HepG2 (cell line): ENCODE data around the gene SNAPC4. TPM values are rescaled to one million over a fixed set of nuclear protein-coding genes. Genes with fewer than 3 reads are reported as not detected.

ENCODE experiments used
- ARNTL ChIP-seq: sonication (generic); formaldehyde crosslinking; IDR thresholded peaks from 2 replicates; pipeline ENCODE4 v1.4.0; 2020; ENCODE audit warnings: mild to moderate bottlenecking, missing genetic modification reagents
- CTCF ChIP-seq: sonication (generic); formaldehyde crosslinking; IDR thresholded peaks from 2 replicates; pipeline ENCODE4 v1.5.0; 2020; ENCODE audit warnings: mild to moderate bottlenecking, missing genetic modification reagents, moderate library complexity
- FOSL1 ChIP-seq: sonication (generic); formaldehyde crosslinking; IDR thresholded peaks from 2 replicates; pipeline ENCODE4 v1.9.0; 2021; ENCODE audit warnings: missing genetic modification reagents, borderline replicate concordance
- GZF1 ChIP-seq: sonication (generic); formaldehyde crosslinking; IDR thresholded peaks from 2 replicates; pipeline ENCODE4 v1.5.1; 2020; ENCODE audit warnings: mild to moderate bottlenecking, missing genetic modification reagents
- HMGXB4 ChIP-seq, 2 experiments: sonication (generic) in 1 of 2; formaldehyde crosslinking in 1 of 2; IDR thresholded peaks; 2 replicates each; pipeline versions ENCODE4 v1.4.0 to v1.6.1; 2018 to 2020; ENCODE audit warnings: missing genetic modification reagents in 2 of 2, borderline replicate concordance in 1 of 2, low read depth in 1 of 2, mild to moderate bottlenecking in 1 of 2, missing biosample characterization in 1 of 2
- JUN ChIP-seq: sonication (generic); formaldehyde crosslinking; IDR thresholded peaks from 2 replicates; pipeline ENCODE4 v1.4.0; 2020; ENCODE audit warnings: mild to moderate bottlenecking, missing genetic modification reagents
- NFAT5 ChIP-seq: sonication (generic); formaldehyde crosslinking; IDR thresholded peaks from 2 replicates; pipeline ENCODE4 v1.4.0; 2020; ENCODE audit warnings: missing genetic modification reagents
- ZNF407 ChIP-seq: sonication (generic); formaldehyde crosslinking; IDR thresholded peaks from one replicate; pipeline ENCODE4 v1.5.1; 2020; ENCODE audit warnings: mild to moderate bottlenecking, missing genetic modification reagents; ENCODE audit errors: not compliant biosample characterization
- ZNF761 ChIP-seq: sonication (generic); formaldehyde crosslinking; conservative IDR thresholded peaks from 2 replicates; pipeline ENCODE4 v1.4.0; 2020; ENCODE audit warnings: mild to moderate bottlenecking, missing genetic modification reagents
- polyA plus RNA-seq, 8 experiments: library from polyadenylated mRNA; depleted of rRNA in 3 of 8; stranded (reverse) in 7 of 8; unstranded in 1 of 8; fragments of >200 nt; fragmentation: Illumina TruSeq in 4 of 8; extraction: Trizol in 4 of 8; gene quantifications; 2 replicates each; pipeline versions ENCODE4 v1.2.1 to v1.2.3, GENCODE V29; 2011 to 2016; ENCODE audit warnings: low read depth in 4 of 8, missing spikeins in 1 of 8, mixed read lengths in 1 of 8; ENCODE audit not compliant: insufficient read depth in 1 of 8
- total RNA-seq, 5 experiments: library from RNA; depleted of rRNA; stranded (reverse); fragments of >200 nt; fragmentation: Illumina TruSeq; extraction: Trizol; gene quantifications; 2 replicates each; pipeline ENCODE4 v1.2.3, GENCODE V29; 2016; ENCODE audit warnings: low read depth in 1 of 5

The SNAPC4 gene
- total and polyA plus RNA-seq, 2 of the 13 experiments (the other 11 are each of a cell fraction or from before 2014, with no cell fraction given), result 2.0 to 6.0 TPM

- TF ChIP-seq ZNF407 (CRISPR knock-in tag) (peak; percentile 38), NFAT5 (CRISPR knock-in tag) (no peak), CTCF (CRISPR knock-in tag) (peak; percentile 49), GZF1 (CRISPR knock-in tag) (no peak), ARNTL (CRISPR knock-in tag) (0 out of 2 replicates have a peak, but pooled peaks have one; percentile 26), JUN (no peak), FOSL1 (no peak), HMGXB4 (CRISPR knock-in tag; IDR thresholded peaks at IDR 0.05; ENCODE audit: borderline replicate concordance in 1 of 2, low read depth in 1 of 2) (peak in 1 of 2 experiments; percentile 36; a peak in 1 of 4 replicates), ZNF761 (CRISPR knock-in tag) (0 out of 2 replicates have a peak, but pooled peaks have one; percentile 30)
Observed at GRCh38 chr9:136441681-136442245, 41.8 kb upstream of the SNAPC4 start (continued).
